Measurements from ENCODE around the gene TMIGD3.
A peak's percentile ranks its signal among the peaks of the same experiment; 100 is the strongest.

Gene TMIGD3

DNA sequence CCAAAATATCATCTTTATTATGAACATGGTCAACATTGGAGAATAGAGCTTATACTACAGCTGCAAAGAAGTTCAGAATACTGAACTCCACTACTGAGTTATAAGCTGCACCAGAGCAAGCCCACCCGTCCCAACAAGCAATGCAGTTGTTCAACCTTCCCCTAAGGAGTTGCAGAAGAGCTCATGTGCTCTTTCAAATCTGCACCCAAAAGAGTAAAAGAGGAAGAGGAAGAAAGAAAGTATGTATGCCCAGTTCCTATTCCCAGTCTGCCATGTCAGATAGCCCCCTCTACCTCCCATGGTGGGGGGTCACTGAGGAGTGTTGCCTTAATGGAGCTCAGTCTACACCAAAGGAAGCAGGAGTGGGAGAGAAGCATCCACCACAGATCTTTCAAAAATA, 22.8 kb downstream of the TMIGD3 start:
- no peaks in the 10 kb centered on the region for H3K27me3 ChIP-seq (replicated peaks; ENCODE audit: control insufficient read depth, insufficient read depth, low read length)
- TF ChIP-seq, protein P1, sequence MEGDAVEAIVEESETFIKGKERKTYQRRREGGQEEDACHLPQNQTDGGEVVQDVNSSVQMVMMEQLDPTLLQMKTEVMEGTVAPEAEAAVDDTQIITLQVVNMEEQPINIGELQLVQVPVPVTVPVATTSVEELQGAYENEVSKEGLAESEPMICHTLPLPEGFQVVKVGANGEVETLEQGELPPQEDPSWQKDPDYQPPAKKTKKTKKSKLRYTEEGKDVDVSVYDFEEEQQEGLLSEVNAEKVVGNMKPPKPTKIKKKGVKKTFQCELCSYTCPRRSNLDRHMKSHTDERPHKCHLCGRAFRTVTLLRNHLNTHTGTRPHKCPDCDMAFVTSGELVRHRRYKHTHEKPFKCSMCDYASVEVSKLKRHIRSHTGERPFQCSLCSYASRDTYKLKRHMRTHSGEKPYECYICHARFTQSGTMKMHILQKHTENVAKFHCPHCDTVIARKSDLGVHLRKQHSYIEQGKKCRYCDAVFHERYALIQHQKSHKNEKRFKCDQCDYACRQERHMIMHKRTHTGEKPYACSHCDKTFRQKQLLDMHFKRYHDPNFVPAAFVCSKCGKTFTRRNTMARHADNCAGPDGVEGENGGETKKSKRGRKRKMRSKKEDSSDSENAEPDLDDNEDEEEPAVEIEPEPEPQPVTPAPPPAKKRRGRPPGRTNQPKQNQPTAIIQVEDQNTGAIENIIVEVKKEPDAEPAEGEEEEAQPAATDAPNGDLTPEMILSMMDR (IDR thresholded peaks at IDR 0.05; ENCODE audit: insufficient read depth, low read length, poor library complexity, severe bottlenecking), result no peak

DNA sequence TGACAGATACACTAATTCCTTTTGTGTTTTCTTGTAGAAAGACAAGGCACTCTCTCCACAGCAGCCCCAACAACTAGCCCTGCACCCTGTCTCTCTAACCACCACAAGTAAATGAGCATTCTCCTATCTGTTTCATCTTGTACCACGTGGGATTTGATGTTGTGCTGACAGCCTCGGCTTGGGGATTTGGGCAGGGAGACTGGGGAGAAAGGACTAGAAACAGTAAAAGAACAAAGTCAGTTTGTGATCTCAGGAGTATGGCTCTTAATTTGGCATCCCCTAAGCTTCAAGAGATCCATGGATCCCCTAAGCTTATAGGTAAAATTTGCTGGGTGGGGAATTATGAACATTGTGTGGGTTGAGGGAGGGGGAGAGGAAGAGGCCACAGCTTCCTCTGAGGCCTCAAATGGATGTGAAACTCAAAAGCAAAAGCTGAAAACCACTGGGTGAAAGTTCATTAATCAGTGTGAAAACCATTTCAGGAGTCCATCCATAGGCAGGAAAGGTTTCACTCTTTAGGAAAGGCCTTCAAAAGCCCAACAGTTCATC, 26.6 kb downstream of the TMIGD3 start:
- H3K27me3 ChIP-seq (replicated peaks; ENCODE audit: control insufficient read depth, insufficient read depth, low read length), result no peaks in the 10 kb centered on the region
- no peaks in the 10 kb centered on the region; the same call in 1 of the 2 replicates for H3K36me3 ChIP-seq (ENCODE audit: control insufficient read depth, insufficient read depth, low read length)
- no peak overlapping the region for H3K4me3 ChIP-seq (replicated peaks; ENCODE audit: low read depth, low read length)
- DNase-seq (ENCODE audit: extremely low read depth, insufficient read length), result peak; percentile 39
- TF ChIP-seq, protein P1 (IDR thresholded peaks at IDR 0.05; ENCODE audit: insufficient read depth, low read length, poor library complexity, severe bottlenecking), result no peak

More for the DNA sequence above, 22.8 kb downstream of the TMIGD3 start:
- Histone ChIP-seq H3K4me3 (replicated peaks; ENCODE audit: low read depth, low read length) (no peak overlapping the region), H3K36me3 (ENCODE audit: control insufficient read depth, insufficient read depth, low read length) (no peaks in the 10 kb centered on the region)
- no peak for DNase-seq (ENCODE audit: extremely low read depth, insufficient read length)

DNA sequence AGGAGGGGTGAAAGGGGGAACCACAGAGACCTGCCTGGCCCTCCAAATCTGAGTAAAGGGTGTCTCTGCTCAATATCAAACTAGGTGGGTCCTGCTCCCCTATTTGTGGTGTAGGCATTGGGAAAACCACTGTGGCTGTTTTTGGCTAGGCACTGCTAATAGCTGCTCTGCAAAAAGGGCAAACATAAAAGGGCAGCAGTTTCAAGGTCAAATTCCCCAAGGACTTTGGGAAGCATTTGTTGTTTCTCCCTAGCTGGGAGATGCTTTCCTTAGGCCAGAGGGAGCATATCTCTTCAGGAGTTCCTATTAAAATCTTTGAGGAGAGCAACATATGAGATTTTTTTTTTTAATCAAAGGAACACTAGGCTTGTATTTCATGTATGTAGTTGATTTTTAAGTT, 27.2 kb downstream of the TMIGD3 start:
- no peak for DNase-seq (ENCODE audit: extremely low read depth, insufficient read length)
- H3K4me3 ChIP-seq (replicated peaks; ENCODE audit: low read depth, low read length), result no peak overlapping the region
- H3K27me3 ChIP-seq (replicated peaks; ENCODE audit: control insufficient read depth, insufficient read depth, low read length), result no peaks in the 10 kb centered on the region
- TF ChIP-seq, protein P1 (IDR thresholded peaks at IDR 0.05; ENCODE audit: insufficient read depth, low read length, poor library complexity, severe bottlenecking), result no peak
- H3K36me3 ChIP-seq (ENCODE audit: control insufficient read depth, insufficient read depth, low read length), result no peaks in the 10 kb centered on the region; the same call in 1 of the 2 replicates

DNA sequence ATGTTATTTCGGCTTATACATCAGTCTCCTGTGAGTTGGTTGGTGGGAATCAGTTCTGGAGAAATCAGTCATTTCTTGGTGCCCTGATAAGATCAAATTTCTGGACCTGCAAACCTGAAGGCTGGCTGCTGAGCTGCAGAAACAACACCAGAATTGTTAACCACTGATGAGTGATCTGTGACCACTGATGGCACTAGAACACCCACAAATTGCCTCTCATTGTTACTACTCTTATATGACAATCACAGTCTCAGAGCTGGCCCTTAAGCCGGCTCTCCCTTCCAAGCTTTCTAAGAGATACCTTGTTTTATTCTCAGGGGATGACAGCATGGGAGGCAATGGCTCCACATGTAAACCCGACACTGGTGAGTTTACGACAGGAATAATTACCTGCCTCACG, 27.7 kb downstream of the TMIGD3 start:
- TF ChIP-seq, protein P1 (IDR thresholded peaks at IDR 0.05; ENCODE audit: insufficient read depth, low read length, poor library complexity, severe bottlenecking), result no peak
- Histone ChIP-seq H3K36me3 (ENCODE audit: control insufficient read depth, insufficient read depth, low read length) (no peaks in the 10 kb centered on the region; the same call in 1 of the 2 replicates), H3K4me3 (replicated peaks; ENCODE audit: low read depth, low read length) (no peak overlapping the region), H3K27me3 (replicated peaks; ENCODE audit: control insufficient read depth, insufficient read depth, low read length) (no peaks in the 10 kb centered on the region)
- DNase-seq (ENCODE audit: extremely low read depth, insufficient read length), result no peak

DNA sequence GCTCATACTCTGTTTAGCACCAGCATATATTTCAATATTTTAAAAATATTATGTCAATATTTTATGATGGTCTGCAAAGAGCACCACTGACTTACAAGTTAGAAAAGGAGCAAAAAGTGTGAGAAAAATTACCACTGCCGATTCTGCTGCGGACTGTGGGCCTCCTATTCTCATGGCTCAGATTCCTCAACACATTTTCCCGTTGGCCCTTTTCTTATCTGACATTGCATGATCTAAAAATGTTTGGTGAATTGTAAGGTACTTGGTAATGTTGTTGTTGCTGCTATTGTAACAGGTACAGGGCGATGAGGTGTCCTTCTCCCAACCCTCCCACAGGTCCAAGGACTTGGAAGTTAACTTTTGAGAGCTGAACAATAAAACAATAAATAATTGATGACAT, 28.9 kb downstream of the TMIGD3 start:
- Histone ChIP-seq H3K4me3 (replicated peaks; ENCODE audit: low read depth, low read length) (no peak overlapping the region), H3K27me3 (replicated peaks; ENCODE audit: control insufficient read depth, insufficient read depth, low read length) (no peaks in the 10 kb centered on the region), H3K36me3 (ENCODE audit: control insufficient read depth, insufficient read depth, low read length) (peaks cover under 1% of the 10 kb centered on the region; the same call in 1 of the 2 replicates)
- TF ChIP-seq, protein P1 (IDR thresholded peaks at IDR 0.05; ENCODE audit: insufficient read depth, low read length, poor library complexity, severe bottlenecking), result no peak
- no peak for DNase-seq (ENCODE audit: extremely low read depth, insufficient read length)

DNA sequence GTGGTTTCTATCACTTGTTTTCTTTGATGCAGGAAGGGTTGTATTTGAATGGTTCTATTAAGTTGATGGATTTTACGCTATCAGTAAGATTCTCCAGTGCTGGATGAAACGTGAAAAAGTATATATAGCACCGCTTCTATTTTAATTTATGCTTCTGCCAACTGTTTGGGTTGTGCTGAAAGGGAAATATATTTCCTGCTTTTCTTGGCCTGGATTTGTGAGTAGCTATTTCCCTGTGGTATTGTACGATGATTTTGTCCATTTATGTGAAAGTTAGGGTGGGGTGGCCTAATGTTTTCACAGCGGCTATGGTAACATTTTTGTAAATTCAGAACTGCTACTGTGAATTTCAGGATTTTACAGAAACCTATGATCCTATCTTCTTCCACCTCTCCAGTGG, 29.3 kb downstream of the TMIGD3 start:
- no peak overlapping the region for H3K4me3 ChIP-seq (replicated peaks; ENCODE audit: low read depth, low read length)
- TF ChIP-seq, protein P1 (IDR thresholded peaks at IDR 0.05; ENCODE audit: insufficient read depth, low read length, poor library complexity, severe bottlenecking), result no peak
- DNase-seq (ENCODE audit: extremely low read depth, insufficient read length), result no peak
- peaks cover 1% of the 10 kb centered on the region; the same call in 1 of the 2 replicates for H3K36me3 ChIP-seq (ENCODE audit: control insufficient read depth, insufficient read depth, low read length)
- no peaks in the 10 kb centered on the region for H3K27me3 ChIP-seq (replicated peaks; ENCODE audit: control insufficient read depth, insufficient read depth, low read length)

Measured in GM06990 (cell line).